NCI-H2227 treated with DMSO at 0.1 percent for 48 hours (cell line): ENCODE measurements around the gene PLA2G10.
"Not testable (repeated sequence)": the region's sequence is repeated elsewhere in the genome, so short reads cannot be mapped to it uniquely, and the experiment has no call there.

Experiments
- DNase-seq: peaks from one replicate; lab custom pipeline; 2025; lab: John Stamatoyannopoulos, UW

Gene PLA2G10

DNA sequence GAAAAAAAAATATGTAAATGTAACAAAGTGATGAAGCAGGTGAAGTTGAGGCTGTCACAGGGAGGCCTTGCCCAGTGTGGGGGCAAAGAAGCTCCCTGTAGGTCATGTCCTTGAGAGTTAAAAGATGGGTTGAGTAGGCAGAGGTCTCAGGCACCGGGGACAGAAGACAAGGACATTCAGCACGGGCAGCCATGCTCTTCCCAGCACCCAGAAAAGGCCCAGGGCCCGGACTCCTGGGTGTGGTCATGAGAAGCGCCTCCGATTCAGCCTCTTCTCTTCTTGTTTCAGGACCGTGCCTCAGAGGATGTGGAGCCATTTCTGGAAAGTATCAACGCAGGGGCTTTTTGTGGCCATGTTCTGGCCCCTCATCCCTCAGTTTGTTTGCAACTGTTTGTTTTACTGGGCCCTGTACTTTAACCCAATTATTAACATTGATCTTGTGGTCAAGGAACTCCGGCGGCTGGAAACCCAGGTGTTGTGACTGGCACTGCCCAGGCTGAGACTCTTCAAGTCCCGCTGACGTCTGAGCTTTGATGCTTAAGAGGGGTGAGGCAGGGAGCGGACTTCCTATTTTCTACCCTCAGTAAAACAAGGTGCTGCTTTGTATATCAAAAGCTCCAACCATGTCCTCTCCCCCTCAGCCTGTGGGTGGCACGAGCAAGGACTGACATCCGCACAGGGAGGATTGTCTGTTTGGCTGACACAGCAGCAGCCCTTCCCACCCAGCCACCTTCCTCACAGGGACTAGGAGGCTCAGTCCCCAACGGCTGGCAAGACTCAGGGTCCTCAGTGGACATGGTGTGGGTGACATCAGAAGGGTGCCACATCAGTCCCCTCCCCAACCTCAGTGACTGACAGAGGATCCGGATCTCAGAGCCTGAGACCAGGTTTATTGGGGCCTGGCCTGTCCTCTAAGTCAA, 26.5 kb downstream of the PLA2G10 start:
- no peak for DNase-seq

- DNase-seq: no peak
Measured at GRCh38 chr16:14658063-14658462, 36.0 kb downstream of the PLA2G10 start.

DNA sequence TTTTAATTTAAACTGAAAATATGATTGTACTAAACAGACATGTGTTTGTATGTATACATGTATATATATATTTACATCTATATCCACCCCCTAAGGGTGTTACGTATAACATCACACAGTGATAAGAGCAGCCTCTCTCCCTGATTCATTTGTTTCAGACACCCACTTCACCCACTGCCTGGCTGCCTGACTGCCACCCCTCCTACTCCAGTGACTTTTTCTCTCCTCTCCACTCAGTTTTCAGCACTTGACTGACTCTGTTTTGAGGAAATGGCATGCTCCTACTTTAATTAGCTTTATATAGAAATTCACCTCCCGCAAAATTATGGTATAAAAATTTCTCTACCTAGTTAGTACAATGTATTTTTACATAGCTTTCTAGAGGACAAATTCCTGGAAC, 41.4 kb downstream of the PLA2G10 start:
- no peak for DNase-seq

DNA sequence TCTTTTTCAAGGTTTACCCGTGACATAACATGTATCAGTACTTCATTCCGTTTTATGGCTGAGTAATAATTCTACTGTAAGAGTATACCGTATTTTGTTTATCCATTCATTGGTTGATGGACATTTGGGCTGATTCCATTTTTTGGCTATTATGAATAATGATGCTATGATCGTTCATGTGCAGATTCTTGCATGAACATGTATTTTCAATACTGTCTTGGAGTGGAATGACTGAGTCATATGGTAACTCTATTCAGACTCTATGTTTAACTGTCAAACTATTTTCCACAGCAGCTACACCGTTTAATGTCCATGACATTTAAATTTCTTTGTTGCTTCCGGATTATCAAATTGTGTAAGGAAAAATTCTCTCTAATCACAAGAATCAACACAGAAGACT, 43.5 kb downstream of the PLA2G10 start:
- DNase-seq: no peak

GRCh38 chr16:14649816-14650215, 44.3 kb downstream of the PLA2G10 start:
- no peak for DNase-seq

- no peak for DNase-seq
Measured at GRCh38 chr16:14641926-14642325, 52.2 kb downstream of the PLA2G10 start.

DNA sequence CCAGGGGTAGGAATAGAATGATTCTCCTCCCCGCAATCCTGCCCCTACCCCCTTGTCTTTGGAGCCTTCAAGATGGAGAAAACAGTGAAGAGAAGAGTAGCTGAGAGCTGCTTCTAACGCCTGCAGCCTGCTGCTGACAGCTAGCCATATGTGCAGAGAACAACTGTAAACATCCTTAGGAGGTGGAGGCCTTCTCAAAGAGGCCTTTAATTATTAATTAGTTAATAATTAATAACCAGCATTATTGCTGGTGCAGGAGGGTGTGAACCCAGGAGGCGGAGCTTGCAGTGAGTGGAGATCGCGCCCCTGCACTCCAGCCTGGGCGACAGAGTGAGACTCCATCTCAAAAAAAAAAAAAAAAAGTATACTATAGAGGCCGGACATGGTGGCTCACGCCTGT, 52.9 kb downstream of the PLA2G10 start:
- no peak for DNase-seq

DNA sequence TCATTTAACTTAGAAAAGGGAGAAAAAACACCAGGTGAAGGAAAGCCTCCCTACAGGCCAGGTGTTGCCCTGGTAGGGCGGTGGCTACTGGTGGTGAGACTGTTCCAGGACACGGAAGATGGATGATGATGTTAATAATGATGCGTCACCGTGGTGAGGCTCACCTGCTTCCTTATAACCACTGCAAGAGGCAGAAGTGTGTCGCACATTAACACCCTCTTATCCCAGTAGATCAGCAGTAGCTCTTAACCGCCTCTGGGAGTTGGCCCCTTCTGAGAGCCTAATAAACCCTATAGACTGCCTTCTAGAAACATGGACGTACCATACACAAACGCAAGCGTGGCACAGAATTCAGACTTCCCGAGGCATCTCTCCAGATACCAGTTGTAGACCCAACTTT, 53.6 kb downstream of the PLA2G10 start:
- no peak for DNase-seq

DNA sequence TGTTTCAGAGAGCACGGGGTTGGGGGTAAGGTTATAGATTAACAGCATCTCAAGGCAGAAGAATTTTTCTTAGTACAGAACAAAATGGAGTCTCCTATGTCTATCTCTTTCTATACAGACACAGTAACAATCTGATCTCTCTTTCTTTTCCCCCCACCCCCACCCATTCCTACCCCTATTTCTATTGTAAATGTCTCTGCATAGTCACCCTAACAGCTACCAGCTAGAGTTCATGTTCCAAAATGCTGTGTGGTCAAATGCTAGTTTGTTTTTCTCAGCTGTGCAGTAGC, 57.2 kb downstream of the PLA2G10 start:
- DNase-seq: not testable (repeated sequence)

DNA sequence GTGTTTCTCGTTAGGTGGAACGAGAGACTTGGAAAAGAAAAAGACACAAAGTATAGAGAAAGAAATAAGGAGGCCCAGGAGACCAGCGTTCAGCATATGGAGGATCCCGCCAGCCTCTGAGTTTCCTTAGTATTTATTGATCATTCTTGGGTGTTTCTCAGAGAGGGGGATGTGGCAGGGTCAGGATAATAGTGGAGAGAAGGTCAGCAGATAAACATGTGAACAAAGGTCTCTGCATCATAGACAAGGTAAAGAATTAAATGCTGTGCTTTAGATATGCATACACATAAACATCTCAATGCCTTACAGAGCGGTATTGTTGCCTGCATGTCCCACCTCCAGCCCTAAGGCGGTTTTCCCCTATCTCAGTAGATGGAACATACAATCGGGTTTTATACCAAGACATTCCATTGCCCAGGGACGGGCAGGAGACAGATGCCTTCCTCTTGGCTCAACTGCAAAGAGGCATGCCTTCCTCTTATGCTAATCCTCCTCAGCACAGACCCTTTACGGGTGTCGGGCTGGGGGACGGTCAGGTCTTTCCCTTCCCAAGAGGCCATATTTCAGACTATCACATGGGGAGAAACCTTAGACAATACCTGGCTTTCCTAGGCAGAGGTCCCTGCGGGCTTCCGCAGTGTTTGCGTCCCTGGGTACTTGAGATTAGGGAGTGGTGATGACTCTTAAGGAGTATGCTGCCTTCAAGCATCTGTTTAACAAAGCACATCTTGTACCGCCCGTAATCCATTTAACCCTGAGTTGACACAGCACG, 57.7 kb downstream of the PLA2G10 start:
- not testable (repeated sequence) for DNase-seq

GRCh38 chr16:14635395-14636165, 58.5 kb downstream of the PLA2G10 start:
- DNase-seq: no peak

DNA sequence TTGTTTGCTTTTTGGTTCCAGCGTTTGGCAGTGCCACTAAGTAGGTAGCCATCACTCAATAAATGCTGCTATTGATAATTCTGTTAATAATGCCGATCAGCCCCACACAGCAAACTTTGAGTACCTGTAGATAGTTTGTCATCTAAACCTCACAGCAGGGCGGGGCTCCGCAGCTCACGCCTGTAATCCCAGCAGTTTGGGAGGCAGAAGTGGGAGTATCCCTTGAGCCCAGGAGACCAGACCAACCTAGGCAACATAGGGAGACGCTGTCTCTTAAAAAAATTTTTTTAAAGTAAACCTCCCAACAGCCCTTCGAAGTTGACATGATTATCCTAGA, 59.8 kb downstream of the PLA2G10 start:
- no peak for DNase-seq

- DNase-seq: peak; percentile 95
Measured at GRCh38 chr16:14632693-14633569, 61.2 kb downstream of the PLA2G10 start, which contains the start of gene BFAR. Gene BFAR, plus strand, starts transcription at chr16:14632951. Its CDS starts 11,396 bp downstream, at chr16:14644347.

DNA sequence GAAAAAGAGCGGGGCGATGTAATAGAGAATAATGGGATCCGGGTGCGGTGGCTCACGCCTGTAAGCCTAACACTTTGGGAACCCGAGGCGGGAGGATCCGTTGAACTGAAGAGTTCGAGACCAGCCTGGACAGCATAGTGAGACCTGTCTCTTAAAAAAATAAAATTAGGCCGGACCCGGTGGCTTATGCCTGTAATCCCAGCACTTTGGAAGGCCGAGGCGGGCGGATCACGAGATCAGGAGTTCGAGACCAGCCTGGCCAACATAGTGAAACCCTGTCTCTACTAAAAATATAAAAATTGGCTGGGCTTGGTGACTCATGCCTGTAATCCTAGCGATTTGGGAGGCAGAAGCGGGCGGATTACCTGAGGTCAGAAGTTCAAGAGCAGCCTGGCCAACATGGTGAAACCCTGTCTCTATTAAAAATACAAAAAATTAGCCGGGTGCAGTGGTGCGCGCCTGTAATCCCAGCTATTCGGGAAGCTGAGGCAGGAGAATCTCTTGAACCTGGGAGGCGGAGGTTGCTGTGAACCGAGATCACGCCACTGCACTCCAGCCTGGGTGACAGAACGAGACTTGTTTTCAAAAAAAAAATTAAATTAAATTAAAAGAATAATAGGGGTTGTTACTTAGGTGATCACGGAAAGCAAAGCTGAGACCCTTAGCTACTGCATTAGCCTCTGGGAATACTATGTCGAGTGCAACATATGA, 63.3 kb downstream of the PLA2G10 start:
- not testable (repeated sequence) for DNase-seq

DNA sequence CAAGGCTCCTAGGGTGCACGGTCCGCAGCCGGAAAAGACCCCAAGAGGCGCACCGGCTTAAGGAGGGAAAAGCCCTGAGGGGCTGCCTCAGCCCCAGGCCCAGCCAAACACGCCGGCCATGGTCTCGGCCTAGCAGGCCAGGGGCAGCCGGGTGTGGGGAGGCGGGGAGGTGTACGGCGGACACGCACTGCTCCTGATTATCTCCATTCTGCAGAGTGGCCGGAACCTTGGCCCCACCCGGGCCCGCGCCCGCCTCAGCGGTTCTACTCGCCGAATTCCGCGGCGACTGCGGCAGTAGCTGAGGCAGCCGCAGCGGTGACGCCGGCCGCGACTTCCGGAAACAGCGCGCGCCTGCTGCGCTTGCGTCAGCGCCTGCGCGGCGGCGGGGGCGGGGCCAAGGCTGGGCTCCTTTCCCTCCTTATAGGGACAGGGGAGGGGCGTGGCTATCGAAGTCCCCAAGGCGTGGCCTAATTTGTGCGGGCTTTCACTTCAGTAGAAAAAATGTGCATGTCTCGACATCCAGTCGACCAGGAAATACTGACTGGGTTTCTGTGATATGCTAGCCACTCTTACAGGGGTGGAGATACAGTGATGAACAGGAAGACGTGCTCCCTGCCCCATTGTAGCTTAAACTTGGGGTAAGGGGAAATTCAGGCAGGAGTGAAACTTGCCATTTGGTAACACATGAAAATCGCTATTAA, 64.0 kb downstream of the PLA2G10 start, which contains the start of gene PARN:
Gene PARN (minus strand): TSS at position 342 of the 701 bp plus-strand sequence. CDS start 135 bp downstream, at position 207.
- DNase-seq: peak; percentile 96

DNA sequence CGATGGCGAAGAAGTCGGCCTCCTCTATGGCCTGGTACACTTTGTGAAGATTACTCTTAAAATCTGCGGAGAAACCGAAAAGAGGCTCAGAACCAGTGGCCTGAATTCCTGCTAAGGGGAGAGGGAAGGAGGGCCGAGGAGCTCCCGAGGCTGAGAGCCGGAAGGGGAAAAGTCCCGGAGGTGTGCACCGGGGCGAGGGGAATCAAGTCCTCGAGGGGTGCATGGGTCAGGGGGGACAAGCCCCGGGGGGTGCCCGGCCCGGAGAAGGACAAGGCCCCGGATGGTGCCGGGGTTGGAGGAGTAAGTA, 64.5 kb downstream of the PLA2G10 start:
- DNase-seq: no peak

DNA sequence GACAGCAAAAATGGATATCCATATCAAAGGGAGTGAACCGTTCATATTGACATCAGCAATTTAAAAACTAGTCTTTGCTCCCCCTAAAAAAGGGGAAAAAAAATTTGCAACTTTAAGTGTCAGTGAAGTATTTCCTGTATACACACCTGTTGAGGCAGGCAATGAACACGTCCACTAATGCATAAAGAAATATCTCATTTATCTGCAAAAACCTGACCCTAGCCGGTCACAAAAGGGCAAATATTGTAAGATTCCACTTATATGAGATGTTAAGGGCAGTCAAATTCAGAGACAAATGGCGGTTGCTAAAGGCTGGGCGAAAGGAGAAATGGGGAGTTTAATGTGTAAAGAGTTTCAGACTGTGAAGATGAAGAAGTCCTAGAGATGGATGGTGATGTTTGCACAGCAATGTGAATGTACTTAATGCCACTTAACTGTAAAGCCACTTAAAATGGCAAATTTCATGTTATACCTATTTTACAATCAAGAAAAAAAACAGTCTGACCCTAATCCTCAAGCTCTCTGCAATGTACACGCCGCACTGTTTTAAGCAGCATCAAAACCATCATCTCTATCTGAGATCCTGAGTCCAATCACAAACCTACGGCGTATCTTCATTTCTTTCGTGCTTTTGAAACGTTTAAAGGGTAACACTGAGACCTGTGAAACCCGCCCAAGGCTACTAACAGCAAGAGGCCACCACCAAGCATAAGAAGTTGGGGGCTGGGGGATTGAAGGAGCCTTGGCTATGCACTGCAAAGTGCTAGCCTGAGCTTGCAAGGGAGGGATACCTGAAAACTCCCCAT, 65.1 kb downstream of the PLA2G10 start:
- DNase-seq: no peak

DNA sequence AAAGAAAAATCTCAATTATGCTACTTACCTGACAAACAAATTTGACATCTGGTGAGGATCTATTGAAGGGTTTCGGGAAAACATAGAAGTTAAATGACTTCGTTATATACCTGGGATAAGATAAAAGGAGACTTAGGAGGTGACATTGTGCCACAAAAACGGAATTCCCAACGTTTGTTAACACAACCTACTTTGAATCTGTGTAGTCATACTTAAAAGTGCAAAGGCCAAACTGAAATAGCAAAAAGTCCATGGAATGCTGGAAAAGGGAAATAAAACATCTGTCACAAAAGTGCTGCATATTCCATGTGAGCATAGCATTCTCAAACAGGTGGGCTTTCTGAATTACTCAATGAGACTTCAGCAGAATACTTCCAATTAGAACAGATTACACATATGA, 67.0 kb downstream of the PLA2G10 start:
- DNase-seq: no peak
